IMR-90 (cell line): Measurements from ENCODE around the gene SV2B. TPM values are rescaled to one million over a fixed set of nuclear protein-coding genes. Genes with fewer than 3 reads are reported as not detected.

Source experiments
- ATAC-seq: fragments of 200-7000 bp; cut with Tn5 transposase; 2 replicates; pipeline ENCODE4 v1.9.1; 2020; ENCODE audit warnings: low read depth, mild to moderate bottlenecking, moderate library complexity
- BruUV-seq: library from RNA; stranded (reverse); fragments of 400-500 nt; replicated peaks from 2 replicates; lab custom pipeline; 2021; lab: Mats Ljungman, UMichigan
- CTCF ChIA-PET: fragments of 300-600 bp; formaldehyde crosslinking; extraction: SDS; loops from one replicate; lab custom pipeline; 2021; ENCODE audit warnings: antibody characterized with exemption; lab: Yijun Ruan, JAX
- POLR2A ChIA-PET: fragments of 300-600 bp; sonication (Branson Sonifier 250); formaldehyde crosslinking; loops from one replicate; lab custom pipeline; 2022; ENCODE audit warnings: antibody characterized with exemption; ENCODE audit not compliant: unreplicated experiment; lab: Charles Lee
- DNase-seq: peaks from one replicate; pipeline ENCODE4 v3.0.0; 2013
- H2AFZ ChIP-seq: replicated peaks from 2 replicates; pipeline ENCODE3; 2013; ENCODE audit warnings: low read length, mild to moderate bottlenecking; ENCODE audit not compliant: poor library complexity
- H2AK5ac ChIP-seq: 2 replicates; pipeline ENCODE4 v1.6.1; 2013; ENCODE audit warnings: low read depth, low read length, inconsistent platforms
- H2AK9ac ChIP-seq: replicated peaks from 2 replicates; pipeline ENCODE3; 2013; ENCODE audit warnings: mild to moderate bottlenecking, low read depth, low read length, moderate library complexity; ENCODE audit not compliant: poor library complexity
- H2BK120ac ChIP-seq: 2 replicates; pipeline ENCODE4 v1.6.1; 2013; ENCODE audit warnings: low read depth, low read length, inconsistent platforms
- H2BK15ac ChIP-seq: 3 replicates; pipeline ENCODE4 v1.6.1; 2013; ENCODE audit warnings: low read depth, low read length, inconsistent platforms
- H2BK20ac ChIP-seq: 2 replicates; pipeline ENCODE4 v1.6.1; 2013; ENCODE audit warnings: low read depth, mild to moderate bottlenecking, inconsistent platforms, low read length, moderate library complexity
- H2BK5ac ChIP-seq: 2 replicates; pipeline ENCODE4 v1.6.1; 2013; ENCODE audit warnings: mild to moderate bottlenecking, low read depth, low read length, inconsistent platforms; ENCODE audit not compliant: poor library complexity, severe bottlenecking
- H3K14ac ChIP-seq: replicated peaks from 2 replicates; pipeline ENCODE4 v1.6.1; 2013; ENCODE audit warnings: low read depth, low read length, inconsistent platforms
- H3K18ac ChIP-seq: 2 replicates; pipeline ENCODE4 v1.6.1; 2013; ENCODE audit warnings: low read depth, low read length, control low read depth
- H3K23ac ChIP-seq: 2 replicates; pipeline ENCODE4 v1.6.1; 2013; ENCODE audit warnings: low read depth, low read length, inconsistent platforms
- H3K27ac ChIP-seq: 2 replicates; pipeline ENCODE4 v1.5.1; 2013; ENCODE audit warnings: mild to moderate bottlenecking, control low read depth, low read length; ENCODE audit not compliant: insufficient read depth
- H3K27me3 ChIP-seq: 2 replicates; pipeline ENCODE4 v1.6.1; 2013; ENCODE audit warnings: low read length; ENCODE audit not compliant: control insufficient read depth, insufficient read depth
- H3K36me3 ChIP-seq: 2 replicates; pipeline ENCODE4 v1.6.1; 2013; ENCODE audit warnings: low read length, mixed read lengths; ENCODE audit not compliant: control insufficient read depth, insufficient read depth
- H3K4ac ChIP-seq: 2 replicates; pipeline ENCODE4 v1.6.1; 2013; ENCODE audit warnings: low read depth, low read length, inconsistent platforms
- H3K4me1 ChIP-seq: 2 replicates; pipeline ENCODE4 v1.6.1; 2013; ENCODE audit warnings: low read length, mixed read lengths; ENCODE audit not compliant: control insufficient read depth, insufficient read depth
- H3K4me2 ChIP-seq: 2 replicates; pipeline ENCODE4 v1.6.1; 2013; ENCODE audit warnings: low read depth, mild to moderate bottlenecking, control low read depth, low read length, moderate library complexity
- H3K4me3 ChIP-seq: 2 replicates; pipeline ENCODE4 v1.5.1; 2013; ENCODE audit warnings: low read depth, mild to moderate bottlenecking, control low read depth, low read length, moderate library complexity; ENCODE audit not compliant: insufficient read depth
- H3K56ac ChIP-seq: 2 replicates; pipeline ENCODE4 v1.6.1; 2013; ENCODE audit warnings: low read length, inconsistent platforms; ENCODE audit not compliant: insufficient read depth; ENCODE audit errors: extremely low read depth
- H3K79me1 ChIP-seq, 2 experiments: 2 replicates each; pipeline ENCODE4 v1.6.1; 2013; ENCODE audit warnings: low read length in 2 of 2, inconsistent platforms in 1 of 2, low read depth in 1 of 2
- H3K9ac ChIP-seq: 2 replicates; pipeline ENCODE4 v1.6.1; 2013; ENCODE audit warnings: low read depth, low read length, control low read depth
- H3K9me1 ChIP-seq: 2 replicates; pipeline ENCODE4 v1.6.1; 2013; ENCODE audit warnings: low read length, inconsistent platforms; ENCODE audit not compliant: insufficient read depth
- H3K9me3 ChIP-seq: 2 replicates; pipeline ENCODE4 v1.6.1; 2013; ENCODE audit warnings: low read length; ENCODE audit not compliant: control insufficient read depth, insufficient read depth
- H4K20me1 ChIP-seq: 2 replicates; pipeline ENCODE4 v1.6.1; 2013; ENCODE audit warnings: low read length, inconsistent platforms; ENCODE audit not compliant: insufficient read depth
- H4K5ac ChIP-seq: 2 replicates; pipeline ENCODE4 v1.6.1; 2013; ENCODE audit warnings: mild to moderate bottlenecking, low read depth, low read length, control low read depth
- H4K8ac ChIP-seq, 2 experiments: 2 replicates each; pipeline ENCODE4 v1.6.1; 2013; ENCODE audit warnings: low read depth in 2 of 2, low read length in 2 of 2, control low read depth in 1 of 2, inconsistent platforms in 1 of 2
- H4K91ac ChIP-seq: 2 replicates; pipeline ENCODE4 v1.6.1; 2013; ENCODE audit warnings: low read depth, low read length, inconsistent platforms; ENCODE audit not compliant: insufficient read depth
- CEBPB ChIP-seq: IDR thresholded peaks from 2 replicates; pipeline ENCODE4 v1.6.1; 2012; ENCODE audit warnings: low read depth, low read length, improper control_type of control experiment
- CHD1 ChIP-seq: IDR thresholded peaks from 2 replicates; pipeline ENCODE4 v1.6.1; 2012; ENCODE audit warnings: low read depth, low read length, improper control_type of control experiment
- CTCF ChIP-seq: conservative IDR thresholded peaks from 2 replicates; pipeline ENCODE4 v1.5.1; 2012; ENCODE audit warnings: mild to moderate bottlenecking, low read depth, low read length, improper control_type of control experiment
- FOS ChIP-seq: fragments of 150-350 bp; IDR thresholded peaks from 2 replicates; pipeline ENCODE4 v1.6.1; 2016; ENCODE audit warnings: low read depth, low read length
- MAFK ChIP-seq: IDR thresholded peaks from 2 replicates; pipeline ENCODE4 v1.6.1; 2012; ENCODE audit warnings: low read depth, low read length, improper control_type of control experiment
- MAZ ChIP-seq: IDR thresholded peaks from 2 replicates; pipeline ENCODE4 v1.6.1; 2012; ENCODE audit warnings: low read depth, mild to moderate bottlenecking, low read length, improper control_type of control experiment, moderate library complexity, borderline replicate concordance
- POLR2A ChIP-seq: IDR thresholded peaks from 2 replicates; pipeline ENCODE4 v1.6.1; 2012; ENCODE audit warnings: mild to moderate bottlenecking, low read depth, low read length
- RAD21 ChIP-seq: IDR thresholded peaks from 2 replicates; pipeline ENCODE4 v1.6.1; 2012; ENCODE audit warnings: low read length, improper control_type of control experiment
- RCOR1 ChIP-seq: IDR thresholded peaks from 2 replicates; pipeline ENCODE4 v1.6.1; 2012; ENCODE audit warnings: mild to moderate bottlenecking, low read length, improper control_type of control experiment; ENCODE audit not compliant: insufficient replicate concordance
- RFX5 ChIP-seq: IDR thresholded peaks from 2 replicates; pipeline ENCODE4 v1.8.0; 2012; ENCODE audit warnings: low read depth, mild to moderate bottlenecking, low read length, moderate library complexity
- SMC3 ChIP-seq: fragments of 150-350 bp; IDR thresholded peaks from 2 replicates; pipeline ENCODE4 v1.6.1; 2016; ENCODE audit warnings: low read depth, mild to moderate bottlenecking, antibody characterized with exemption, low read length, moderate library complexity
- USF2 ChIP-seq: fragments of 150-350 bp; IDR thresholded peaks from 2 replicates; pipeline ENCODE4 v1.6.1; 2017; ENCODE audit warnings: mild to moderate bottlenecking, antibody characterized with exemption, low read length, low read depth
- WGBS, 2 experiments: methylation state at CpG; one replicate each; pipeline versions ENCODE4 v1.1.5 to v1.1.7; 2013; ENCODE audit warnings: missing lambda C conversion rate in 2 of 2; ENCODE audit not compliant: insufficient read length in 1 of 2; ENCODE audit errors: extremely low coverage in 2 of 2; 5-methylcytosine and 5-hydroxymethylcytosine counted together
- dilution Hi-C: fragments of 300-500 bp; cut with HindIII; formaldehyde crosslinking; loops from one replicate; pipeline ENCODE4 v1.14.3; 2018; ENCODE audit warnings: low sequenced_read_pairs; ENCODE audit not compliant: unreplicated experiment
- in situ Hi-C: fragments of 300-500 bp; cut with MboI; formaldehyde crosslinking; loops from 3 replicates; pipeline ENCODE4 v1.14.3; 2019; ENCODE audit warnings: low sequenced_read_pairs, inconsistent platforms, mixed read lengths
- intact Hi-C: fragments of 100-400 bp; cut with micrococcal nuclease; formaldehyde crosslinking; loops from 2 replicates; pipeline ENCODE4 v1.10.0; 2022
- polyA plus RNA-seq, 3 experiments: library from polyadenylated mRNA; depleted of rRNA; stranded (reverse); fragments of >200 nt; gene quantifications; 2 replicates each; pipeline ENCODE4 v1.2.3, GENCODE V29; 2012; ENCODE audit warnings: low replicate concordance in 1 of 3
- total RNA-seq: library from RNA; depleted of rRNA; stranded (reverse); fragments of >200 nt; gene quantifications from 2 replicates; pipeline ENCODE4 v1.2.3, GENCODE V29; 2012

The SV2B gene
- total and polyA plus RNA-seq, 2 of the 4 experiments (the other 2 are of a cell fraction), result not detected

GRCh38 chr15:91127236-91127955 lies 27.3 kb downstream of the SV2B start:
- Histone ChIP-seq H3K9me1 (no peaks in the 10 kb centered on the region), H3K36me3 (no peaks in the 10 kb centered on the region), H4K91ac (no peak overlapping the region), H3K4ac (no peak overlapping the region), H3K56ac (no peak overlapping the region), H3K4me3 (no peak overlapping the region), H3K27me3 (peaks cover 2% of the 10 kb centered on the region; the same call in 1 of the 2 replicates), H2BK120ac (no peak overlapping the region), H3K4me1 (no peaks in the 10 kb centered on the region), H2BK20ac (no peak overlapping the region), H2BK15ac (no peak overlapping the region), H3K23ac (no peak overlapping the region), H4K8ac (no peak overlapping the region), H4K5ac (no peak overlapping the region), H3K9ac (no peak overlapping the region), H2AK5ac (no peak overlapping the region), H3K79me1 (no peaks in the 10 kb centered on the region), H2AFZ (no peak overlapping the region), H3K9me3 (no peaks in the 10 kb centered on the region), H3K18ac (no peak overlapping the region), H3K14ac (no peak overlapping the region), H2BK5ac (no peak overlapping the region), H3K4me2 (no peak overlapping the region), H2AK9ac (no peak overlapping the region), H3K27ac (no peak overlapping the region), H4K20me1 (no peaks in the 10 kb centered on the region)
- BruUV-seq, result no TSS peak
- in situ Hi-C loops (no loop called here), intact Hi-C loops (no loop called here), dilution Hi-C loops (no loop called here)
- DNase-seq, result no peak
- 0% methylated on average over 1 of the region's 7 CpGs; no CpG with 5 or more reads in 1 of the 2 experiments for WGBS, 2 experiments
- TF ChIP-seq POLR2A, result no peak
- no peak for TF ChIP-seq RFX5
- TF ChIP-seq SMC3, result no peak
- no peak for TF ChIP-seq MAZ
- TF ChIP-seq CEBPB, result no peak
- TF ChIP-seq MAFK, result no peak
- TF ChIP-seq CHD1, result no peak
- no peak for TF ChIP-seq FOS
- TF ChIP-seq RAD21, result no peak
- TF ChIP-seq USF2, result no peak
- TF ChIP-seq CTCF, result no peak
- TF ChIP-seq RCOR1, result no peak
- CTCF ChIA-PET, result no interaction called here
- no peak for ATAC-seq
- POLR2A ChIA-PET, result no interaction called here
